Panc1 (cell line): ENCODE data around the gene ANKMY1.

ENCODE experiments used
- CTCF ChIP-seq: fragments of 450-650 bp; IDR thresholded peaks from 2 replicates; pipeline ENCODE4 v1.5.1; 2017; ENCODE audit warnings: mild to moderate bottlenecking
- POLR2AphosphoS5 ChIP-seq: IDR thresholded peaks from 2 replicates; pipeline ENCODE4 v1.6.1; 2012; ENCODE audit warnings: mild to moderate bottlenecking, low read depth, low read length, moderate library complexity
- REST ChIP-seq, 2 experiments: IDR thresholded peaks; 2 replicates each; pipeline ENCODE4 v1.6.1; 2011 to 2012; ENCODE audit warnings: low read depth in 2 of 2, control low read depth in 1 of 2, low read length in 1 of 2, mild to moderate bottlenecking in 1 of 2, moderate library complexity in 1 of 2; ENCODE audit not compliant: insufficient read depth in 1 of 2
- TCF7L2 ChIP-seq: IDR thresholded peaks from 2 replicates; pipeline ENCODE4 v1.6.1; 2011; ENCODE audit warnings: mild to moderate bottlenecking, low read depth, low read length, inconsistent platforms

- TF ChIP-seq CTCF (no peak), REST (IDR thresholded peaks at IDR 0.05; ENCODE audit: insufficient read depth in 1 of 2, low read depth in 2 of 2, low read length in 1 of 2) (no peak), POLR2AphosphoS5 (no peak), TCF7L2 (no peak)
These were observed 88.5 kb downstream of the ANKMY1 start for GRCh38 chr2:240469239-240469636.
